GM23338 (cell line): ENCODE measurements around the gene HERC4.

Source experiments
- CREB1 ChIP-seq: fragments of 250-450 bp; sonication (Bioruptor Pico); IDR thresholded peaks from 2 replicates; pipeline ENCODE4 v1.5.0; 2020; ENCODE audit warnings: low read depth, mild to moderate bottlenecking, moderate library complexity
- CTCF ChIP-seq, 2 experiments: fragments of 200-600 bp in 1 of 2; sonication (generic) in 1 of 2; conservative IDR thresholded peaks; 2 replicates each; pipeline versions ENCODE4 v1.5.1 to v1.6.1; 2016 to 2017; ENCODE audit warnings: antibody characterized with exemption in 2 of 2, low read depth in 2 of 2, mild to moderate bottlenecking in 2 of 2, moderate library complexity in 1 of 2
- EZH2 ChIP-seq: fragments of 200-600 bp; sonication (generic); IDR thresholded peaks from one replicate; pipeline ENCODE4 v1.8.0; 2017; ENCODE audit warnings: antibody characterized with exemption, mild to moderate bottlenecking, low read depth; ENCODE audit not compliant: unreplicated experiment
- EZH2phosphoT487 ChIP-seq: fragments of 200-600 bp; sonication (generic); IDR thresholded peaks from one replicate; pipeline ENCODE4 v1.8.1; 2018; ENCODE audit warnings: antibody characterized with exemption; ENCODE audit not compliant: unreplicated experiment
- POLR2AphosphoS5 ChIP-seq: IDR thresholded peaks from 2 replicates; pipeline ENCODE4 v1.6.1; 2016; ENCODE audit warnings: antibody characterized with exemption, low read depth
- REST ChIP-seq: IDR thresholded peaks from one replicate; pipeline ENCODE4 v1.6.1; 2018; ENCODE audit warnings: antibody characterized with exemption; ENCODE audit not compliant: unreplicated experiment
- ZNF114 ChIP-seq: fragments of 250-450 bp; sonication (Bioruptor Pico); IDR thresholded peaks from 2 replicates; pipeline ENCODE4 v1.5.0; 2020; ENCODE audit warnings: mild to moderate bottlenecking, moderate library complexity
- TF ChIP-seq, protein P1 (sequence below): IDR thresholded peaks from 2 replicates; pipeline ENCODE4 v1.6.1; 2016; ENCODE audit warnings: antibody characterized with exemption

DNA sequence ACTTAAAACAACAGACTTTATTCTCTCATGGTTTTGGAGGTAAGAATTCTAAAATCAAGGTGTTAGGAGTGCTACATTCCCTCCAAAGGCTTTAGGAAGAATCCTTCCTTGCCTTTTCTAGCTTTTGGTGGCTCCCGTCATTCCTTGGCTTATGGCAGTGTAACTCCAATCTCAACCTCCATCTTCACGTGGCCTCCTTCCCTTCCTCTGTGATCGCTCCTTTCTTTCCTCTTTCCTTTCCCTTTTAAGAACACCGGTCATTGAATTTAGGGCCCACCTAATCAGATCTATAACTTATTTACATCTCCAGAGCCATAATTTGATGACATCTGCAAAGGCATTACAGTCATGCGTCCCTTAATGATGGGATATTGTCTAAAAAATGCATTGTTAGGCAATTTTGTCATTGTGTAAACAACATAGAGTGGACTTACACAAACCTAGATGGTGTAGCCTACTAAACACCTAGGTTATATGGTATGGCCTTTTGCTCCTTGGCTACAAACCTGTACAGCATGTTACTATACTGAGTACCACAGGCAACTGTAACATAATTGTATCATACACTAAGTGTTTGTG lies 5.9 kb upstream of the HERC4 start:
- TF ChIP-seq CTCF (conservative IDR thresholded peaks at IDR 0.05; ENCODE audit: low read depth in 2 of 2) (no peak), REST (no peak), POLR2AphosphoS5 (no peak), EZH2phosphoT487 (no peak), ZNF114 (CRISPR knock-in tag) (no peak), EZH2 (no peak), CREB1 (CRISPR knock-in tag) (no peak)
- TF ChIP-seq, protein P1, sequence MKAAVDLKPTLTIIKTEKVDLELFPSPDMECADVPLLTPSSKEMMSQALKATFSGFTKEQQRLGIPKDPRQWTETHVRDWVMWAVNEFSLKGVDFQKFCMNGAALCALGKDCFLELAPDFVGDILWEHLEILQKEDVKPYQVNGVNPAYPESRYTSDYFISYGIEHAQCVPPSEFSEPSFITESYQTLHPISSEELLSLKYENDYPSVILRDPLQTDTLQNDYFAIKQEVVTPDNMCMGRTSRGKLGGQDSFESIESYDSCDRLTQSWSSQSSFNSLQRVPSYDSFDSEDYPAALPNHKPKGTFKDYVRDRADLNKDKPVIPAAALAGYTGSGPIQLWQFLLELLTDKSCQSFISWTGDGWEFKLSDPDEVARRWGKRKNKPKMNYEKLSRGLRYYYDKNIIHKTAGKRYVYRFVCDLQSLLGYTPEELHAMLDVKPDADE: no peak
